GM21390 (cell line): Measurements from ENCODE around the gene FAM20B.

Experiments used
- ATAC-seq: cut with Tn5 transposase; IDR thresholded peaks from one replicate; pipeline ENCODE4 v1.9.1; 2021; ENCODE audit not compliant: unreplicated experiment

FAM20B gene

DNA sequence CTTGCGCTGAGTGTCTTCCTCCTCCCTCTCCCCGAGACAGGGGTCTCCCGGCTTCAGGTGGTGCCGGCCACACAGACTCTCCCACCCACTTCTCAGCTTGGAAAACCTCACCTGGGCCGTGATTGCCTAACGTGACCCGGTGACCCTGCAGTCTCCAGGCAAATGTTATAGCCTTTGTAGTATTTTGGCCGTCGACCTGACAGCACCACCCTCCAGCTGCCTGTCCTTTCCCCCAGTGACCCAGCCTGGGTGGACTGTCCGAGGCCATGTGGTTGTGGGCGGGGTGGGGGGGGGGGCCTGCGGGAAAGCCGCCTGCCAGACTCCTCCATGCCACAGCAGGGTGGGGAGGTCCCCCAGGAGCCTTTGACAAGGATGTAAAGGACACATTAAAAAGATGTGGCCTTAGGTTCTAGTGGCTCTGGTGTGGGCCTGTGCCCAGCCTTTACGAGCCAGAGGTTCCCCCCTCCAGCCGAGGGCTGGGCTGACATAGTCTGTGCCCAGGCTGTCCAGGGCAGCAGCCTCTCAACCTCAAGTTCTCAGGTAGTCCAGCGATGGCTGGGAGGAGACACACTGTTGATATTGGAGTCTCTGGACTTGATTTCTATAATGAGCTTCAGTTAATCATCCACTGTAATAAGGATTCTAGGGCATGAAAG is 64.3 kb downstream of the FAM20B start:
- no peak for ATAC-seq

DNA sequence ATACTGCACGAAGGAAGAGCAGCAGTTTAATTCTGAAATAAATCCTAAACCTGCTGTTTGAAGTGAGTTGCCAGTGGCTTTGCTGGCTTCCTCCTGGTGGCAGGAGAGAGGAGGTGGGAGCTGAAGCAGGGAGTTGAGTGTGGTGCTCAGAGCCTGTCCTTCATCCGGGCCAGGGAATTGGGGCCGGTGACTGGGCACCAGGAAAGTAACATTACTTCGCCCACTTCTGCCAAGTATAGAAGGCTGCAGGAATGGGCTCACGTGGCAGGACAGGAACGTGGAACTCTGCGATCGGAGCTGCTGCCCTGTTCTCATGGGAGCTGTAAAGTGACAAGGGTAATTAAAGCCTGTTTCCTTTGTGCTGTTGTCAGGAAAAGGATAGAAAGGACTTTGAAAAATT is 64.8 kb downstream of the FAM20B start:
- ATAC-seq, result no peak

GRCh38 chr1:179090923-179091322 is 65.2 kb downstream of the FAM20B start:
- no peak for ATAC-seq

DNA sequence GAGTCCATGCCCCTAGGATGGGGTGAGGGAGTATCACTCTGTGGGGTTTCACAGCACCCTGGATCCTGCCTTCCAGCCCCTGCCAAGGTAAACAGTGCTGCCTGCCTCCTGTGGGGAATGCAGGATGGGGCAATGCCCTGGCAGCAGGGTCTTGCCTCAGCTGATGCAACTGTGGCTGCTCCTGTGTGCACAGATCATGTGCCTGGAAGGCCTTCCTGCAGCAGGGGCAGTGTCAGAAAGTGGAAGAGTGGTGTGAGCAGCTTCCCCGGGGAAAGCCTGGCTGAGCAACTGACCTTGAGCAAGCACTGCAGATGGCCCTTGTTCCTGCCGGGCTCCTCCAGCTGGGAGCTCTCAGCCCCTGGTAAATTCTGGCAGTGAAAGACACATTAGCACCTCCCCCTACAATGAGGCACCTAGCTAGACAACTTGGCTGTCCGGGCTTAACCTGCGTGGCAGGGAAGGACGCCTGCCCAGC is 66.0 kb downstream of the FAM20B start:
- ATAC-seq, result no peak

- ATAC-seq, result no peak
Measured at GRCh38 chr1:179092896-179093461, 67.3 kb downstream of the FAM20B start.

DNA sequence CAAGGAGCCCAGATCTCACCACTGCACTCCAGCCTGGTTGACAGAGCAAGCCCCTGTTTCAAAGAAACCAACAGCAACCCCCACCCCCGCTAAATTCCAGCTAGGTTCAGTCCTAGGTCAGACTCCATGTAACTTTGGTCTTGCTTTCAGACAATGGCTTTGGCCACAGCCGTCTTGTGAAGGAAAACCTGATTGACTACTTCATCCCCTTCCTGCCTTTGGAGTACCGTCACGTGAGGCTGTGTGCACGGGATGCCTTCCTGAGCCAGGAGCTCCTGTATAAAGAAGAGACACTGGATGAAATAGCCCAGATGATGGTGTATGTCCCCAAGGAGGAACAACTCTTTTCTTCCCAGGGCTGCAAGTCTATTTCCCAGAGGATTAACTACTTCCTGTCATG is 69.1 kb downstream of the FAM20B start:
- no peak for ATAC-seq

GRCh38 chr1:179095377-179095776 is 69.7 kb downstream of the FAM20B start:
- no peak for ATAC-seq

DNA sequence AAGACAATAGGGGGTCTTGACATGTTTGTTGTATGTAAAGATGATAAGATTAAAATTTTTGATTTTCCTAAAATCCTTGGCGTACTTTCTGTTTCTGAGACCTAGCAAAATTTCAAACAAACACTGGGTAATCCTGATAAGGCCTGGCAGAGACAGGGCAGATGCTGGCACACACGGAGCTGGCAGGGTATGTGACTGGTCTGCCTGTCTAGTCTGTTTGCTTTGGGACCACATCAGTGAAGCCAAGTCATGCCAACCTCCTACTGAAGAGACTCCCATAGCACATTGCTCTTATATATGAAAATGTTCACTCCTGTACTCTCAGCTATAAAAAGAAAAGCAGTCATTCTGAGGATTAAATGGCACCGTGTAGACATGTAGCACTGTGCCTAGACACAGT is 70.2 kb downstream of the FAM20B start:
- ATAC-seq, result no peak

GRCh38 chr1:179099891-179100290 is 74.2 kb downstream of the FAM20B start:
- no peak for ATAC-seq

- no peak for ATAC-seq
Measured at GRCh38 chr1:179101566-179101965, 75.9 kb downstream of the FAM20B start.

GRCh38 chr1:179103999-179104398 is 78.3 kb downstream of the FAM20B start:
- ATAC-seq, result no peak

DNA sequence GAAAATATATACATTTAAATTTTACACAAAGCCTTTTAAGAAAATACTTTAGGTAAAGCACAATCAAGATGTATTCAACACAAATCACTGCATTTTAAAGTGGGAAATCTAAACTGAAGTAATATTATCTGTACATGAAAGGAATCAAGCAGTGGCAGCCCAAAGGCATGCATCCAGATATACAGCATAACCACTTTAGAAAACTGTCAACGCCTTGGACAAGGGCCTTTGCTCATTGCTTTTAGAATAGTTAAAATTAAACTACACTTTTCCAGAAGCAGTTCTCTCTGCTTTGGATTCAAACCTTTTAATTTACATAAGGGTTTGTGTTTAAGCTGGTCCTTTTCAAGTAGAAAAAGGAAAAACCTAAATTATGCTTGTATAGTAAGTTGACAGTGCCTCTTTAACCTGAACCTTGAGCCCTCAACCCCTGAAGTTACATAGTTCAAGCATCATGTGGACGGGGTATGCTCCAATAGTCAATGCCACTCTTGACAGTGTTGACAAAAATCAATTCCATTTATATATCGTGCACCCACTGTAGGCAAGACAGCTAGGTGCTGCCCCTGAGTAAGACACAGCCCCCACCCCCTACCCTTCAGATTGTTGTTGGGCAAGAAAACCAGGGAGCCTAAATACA is 79.0 kb downstream of the FAM20B start:
- no peak for ATAC-seq

DNA sequence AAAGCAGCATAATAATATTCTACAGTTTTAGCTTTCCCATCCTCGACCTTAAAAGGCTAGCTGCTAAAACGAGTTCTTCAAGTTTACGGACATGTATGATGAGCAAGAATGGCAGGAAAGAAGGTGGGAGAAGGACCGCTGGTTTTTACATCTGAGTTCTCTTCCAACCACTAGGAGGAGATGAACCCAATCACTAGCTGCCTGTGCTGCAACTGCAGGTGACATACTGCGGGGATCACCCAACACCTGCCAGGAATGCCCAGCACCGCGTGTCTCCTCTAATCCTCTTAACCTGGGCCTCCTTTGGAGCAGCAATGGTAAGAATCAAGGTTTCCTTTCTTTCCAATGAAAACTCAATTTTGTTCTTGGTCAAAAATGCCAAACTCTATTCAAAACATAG is 79.7 kb downstream of the FAM20B start:
- ATAC-seq, result no peak

GRCh38 chr1:179107706-179108629 is 82.3 kb downstream of the FAM20B start:
- ATAC-seq, result no peak

DNA sequence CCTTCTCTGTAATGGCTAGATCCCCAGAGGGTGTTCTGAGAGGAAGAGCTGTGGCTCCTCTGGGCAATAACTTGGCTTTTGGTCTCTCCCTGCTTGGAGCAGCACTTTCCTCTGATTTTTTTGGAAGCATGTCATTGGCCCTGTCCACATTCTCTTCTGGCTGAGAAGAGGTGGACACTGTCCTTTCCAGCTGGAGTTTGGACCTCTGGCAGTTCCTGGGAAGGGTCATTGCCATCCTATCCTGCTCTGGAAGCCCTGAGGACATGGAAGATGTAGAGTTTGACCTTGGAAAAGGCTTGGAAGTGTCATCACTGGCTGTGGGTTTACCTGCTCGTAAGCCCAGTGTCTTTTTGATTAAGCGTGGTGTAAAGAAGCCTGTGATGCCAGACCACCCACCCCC is 83.0 kb downstream of the FAM20B start:
- no peak for ATAC-seq

GRCh38 chr1:179115181-179115580 is 89.5 kb downstream of the FAM20B start:
- no peak for ATAC-seq

DNA sequence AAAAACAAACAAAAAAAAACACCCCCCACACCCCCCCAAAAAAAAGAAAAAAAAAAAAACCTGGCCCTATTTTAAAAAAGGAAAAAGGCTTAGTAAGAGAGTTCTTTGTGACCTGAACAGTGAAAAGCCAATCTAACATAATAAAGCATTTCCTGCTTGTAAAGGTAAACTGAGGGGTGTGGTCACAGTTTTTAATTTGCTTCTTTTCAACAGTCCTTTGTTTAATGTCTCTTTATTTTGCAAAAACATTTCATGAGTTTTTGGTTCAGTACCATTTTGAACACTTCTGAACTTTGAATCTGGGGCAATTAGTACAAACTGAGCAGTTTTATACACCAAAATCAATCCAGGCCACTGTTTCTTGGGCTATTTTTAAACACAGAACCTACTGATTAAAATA is 93.8 kb downstream of the FAM20B start:
- no peak for ATAC-seq

DNA sequence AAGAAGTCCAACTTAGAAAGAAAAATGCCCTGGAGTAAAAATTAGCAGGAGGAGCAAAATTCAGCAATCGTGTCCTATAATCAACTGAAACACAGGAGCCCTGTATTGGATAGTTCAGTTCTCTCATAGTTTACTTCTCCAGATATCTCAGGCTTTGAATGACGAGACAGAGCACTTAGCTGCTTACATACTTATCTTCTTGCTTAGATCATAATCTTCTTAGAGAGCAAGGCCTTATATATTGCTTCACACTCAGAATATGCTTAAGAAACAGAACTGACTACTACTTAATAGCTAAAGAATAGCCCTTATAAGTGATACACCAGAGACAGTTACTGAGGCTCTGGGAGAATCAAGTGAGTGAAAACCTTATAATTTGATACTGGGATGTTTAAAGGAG is 95.0 kb downstream of the FAM20B start:
- ATAC-seq, result no peak

- ATAC-seq, result no peak
Measured at GRCh38 chr1:179121159-179121938, 95.7 kb downstream of the FAM20B start.

DNA sequence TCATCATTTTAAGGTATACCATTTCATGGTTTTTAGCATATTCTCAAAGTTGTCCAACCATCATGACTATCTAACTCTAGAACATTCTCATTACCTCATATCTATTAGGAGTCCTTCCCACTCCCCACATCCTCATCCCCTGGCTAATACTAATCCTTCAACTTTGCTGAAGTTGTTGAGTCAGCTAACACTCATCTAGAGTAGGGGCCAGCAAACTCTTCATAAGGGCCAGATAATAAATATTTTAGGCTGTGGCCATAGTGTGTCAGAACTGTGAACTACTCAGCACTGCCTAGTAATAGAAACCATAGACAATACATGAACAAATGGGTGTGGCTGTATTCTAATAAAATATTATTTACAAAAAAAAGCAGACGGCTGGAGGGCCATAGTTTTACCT is 99.2 kb downstream of the FAM20B start:
- ATAC-seq, result no peak
